ENCODE data around the gene ARHGAP45. TPM values are rescaled to one million over a fixed set of nuclear protein-coding genes. Genes with fewer than 3 reads are reported as not detected.
"Not testable (repeated sequence)": the region's sequence is repeated elsewhere in the genome, so short reads cannot be mapped to it uniquely, and the experiment has no call there.

The ARHGAP45 gene
- total RNA-seq, 1 donor, result 0.18 TPM

GRCh38 chr19:1020868-1021425 is 46.0 kb upstream of the ARHGAP45 start, which contains the start of gene TMEM259:
TSS of gene TMEM259 (minus strand) at chr19:1021123. CDS start at chr19:1020996, 127 bp downstream.
- no peak for TF ChIP-seq CTCF (IDR thresholded peaks at IDR 0.05; ENCODE audit: insufficient read depth, low read length)
- DNase-seq (ENCODE audit: low read depth), result peak; percentile 98
- peak within 1 kb of the TSS; percentile 87 for H3K4me3 ChIP-seq (ENCODE audit: low read depth, low read length)

GRCh38 chr19:1023883-1024188 is 43.1 kb upstream of the ARHGAP45 start:
- DNase-seq (ENCODE audit: low read depth); H3K4me3 ChIP-seq (ENCODE audit: low read depth, low read length): not testable (repeated sequence)

- not testable (repeated sequence) for H3K4me3 ChIP-seq (ENCODE audit: low read depth, low read length); DNase-seq (ENCODE audit: low read depth)
Measured at GRCh38 chr19:1025080-1025479, 41.9 kb upstream of the ARHGAP45 start.

GRCh38 chr19:1025960-1026782 is 40.8 kb upstream of the ARHGAP45 start, which contains the start of gene CNN2:
TSS of gene CNN2 (plus strand) at chr19:1026608. CDS start at chr19:1026662, 54 bp downstream.
- peak within 1 kb of the TSS; percentile 92 for H3K4me3 ChIP-seq (ENCODE audit: low read depth, low read length)
- DNase-seq (ENCODE audit: low read depth), result peak; percentile 64
- TF ChIP-seq CTCF (IDR thresholded peaks at IDR 0.05; ENCODE audit: insufficient read depth, low read length), result no peak

GRCh38 chr19:1026783-1027649 is 40.0 kb upstream of the ARHGAP45 start:
- H3K4me3 ChIP-seq (ENCODE audit: low read depth, low read length), result peak overlapping the region; percentile 92
- TF ChIP-seq CTCF (IDR thresholded peaks at IDR 0.05; ENCODE audit: insufficient read depth, low read length), result no peak
- peak; percentile 40 for DNase-seq (ENCODE audit: low read depth)

- no peak for TF ChIP-seq CTCF (IDR thresholded peaks at IDR 0.05; ENCODE audit: insufficient read depth, low read length)
- H3K4me3 ChIP-seq (ENCODE audit: low read depth, low read length), result peak overlapping the region; percentile 92
Measured at GRCh38 chr19:1027650-1028061, 39.3 kb upstream of the ARHGAP45 start.

GRCh38 chr19:1028062-1028926 is 38.7 kb upstream of the ARHGAP45 start:
- DNase-seq (ENCODE audit: low read depth), result peak; percentile 96
- H3K4me3 ChIP-seq (ENCODE audit: low read depth, low read length), result peak overlapping the region; percentile 92
- TF ChIP-seq CTCF (IDR thresholded peaks at IDR 0.05; ENCODE audit: insufficient read depth, low read length), result no peak

More at GRCh38 chr19:1027650-1028061, 39.3 kb upstream of the ARHGAP45 start:
- DNase-seq (ENCODE audit: low read depth), result no peak
